Esophagus muscularis mucosa (tissue), 4 donors: ENCODE measurements around the gene ELMO3. TPM values are rescaled to one million over a fixed set of nuclear protein-coding genes. Genes with fewer than 3 reads are reported as not detected.
A peak's percentile ranks its signal among the peaks of the same experiment; 100 is the strongest.

Experiments
- DNase-seq: peaks from one replicate; pipeline ENCODE4 v3.0.0-alpha.2; 2017; ENCODE audit errors: extremely low spot score
- H3K27ac ChIP-seq, 4 donors: fragments of 200-600 bp; sonication (generic); replicated peaks in 1 of 4; 1 replicate in 3 of 4; 2 replicates in 1 of 4; pipeline ENCODE4 v1.5.1; 2016 to 2019; ENCODE audit warnings: mild to moderate bottlenecking in 1 of 4
- H3K27me3 ChIP-seq, 4 donors: fragments of 200-600 bp; sonication (generic); one replicate each; pipeline versions ENCODE4 v1.5.1 to v1.6.0; 2016 to 2019
- H3K36me3 ChIP-seq, 4 donors: fragments of 200-600 bp; sonication (generic); one replicate each; pipeline ENCODE4 v1.5.1; 2016 to 2019
- H3K4me1 ChIP-seq, 4 donors: fragments of 200-600 bp; sonication (generic); one replicate each; pipeline ENCODE4 v1.5.1; 2016 to 2019
- H3K4me3 ChIP-seq, 4 donors: fragments of 200-600 bp; sonication (generic); 1 replicate in 2 of 4; 2 replicates in 2 of 4; pipeline ENCODE4 v1.5.1; 2016 to 2019; ENCODE audit warnings: mild to moderate bottlenecking in 4 of 4, moderate library complexity in 1 of 4
- H3K9me3 ChIP-seq, 4 donors: fragments of 200-600 bp; sonication (generic); 1 replicate in 3 of 4; 2 replicates in 1 of 4; pipeline ENCODE4 v1.5.1; 2016 to 2019
- CTCF ChIP-seq, 3 experiments: fragments of 200-600 bp in 2 of 3; fragments of 450-650 bp in 1 of 3; sonication (generic) in 2 of 3; IDR thresholded peaks; one replicate each; pipeline ENCODE4 v1.5.1; 2017 to 2019; ENCODE audit warnings: antibody characterized with exemption in 3 of 3, mild to moderate bottlenecking in 2 of 3, moderate library complexity in 1 of 3
- EP300 ChIP-seq: sonication (generic); formaldehyde crosslinking; IDR thresholded peaks from one replicate; pipeline ENCODE4 v1.6.1; 2017; ENCODE audit warnings: antibody characterized with exemption
- POLR2A ChIP-seq: fragments of 450-650 bp; IDR thresholded peaks from one replicate; pipeline ENCODE4 v1.6.1; 2017; ENCODE audit warnings: antibody characterized with exemption, moderate library complexity, mild to moderate bottlenecking, low read depth
- POLR2AphosphoS5 ChIP-seq, 2 donors: sonication (generic); formaldehyde crosslinking; IDR thresholded peaks; one replicate each; pipeline ENCODE4 v1.6.1; 2017; ENCODE audit warnings: antibody characterized with exemption in 2 of 2
- WGBS: methylation state at CpG from one replicate; pipeline ENCODE4 v1.1.5; 2018; 5-methylcytosine and 5-hydroxymethylcytosine counted together
- intact Hi-C: fragments of 100-400 bp; cut with DNase I; formaldehyde crosslinking; loops from one replicate; pipeline ENCODE4 v1.15.1; 2023
- total RNA-seq, 4 donors: library from RNA; depleted of rRNA; stranded (reverse); fragments of >200 nt; gene quantifications; one replicate each; pipeline versions ENCODE4 v1.1.0 to v1.2.1, GENCODE V29; 2016

Gene ELMO3
- total RNA-seq, 4 donors from 2014 or later: 0.33 to 0.83 (median 0.60) TPM

- TF ChIP-seq CTCF (IDR thresholded peaks at IDR 0.05) (peak in 1 of 3 experiments; percentile 3), EP300 (no peak)
- WGBS: 41% methylated on average over 14 of the region's 14 CpGs
- Histone ChIP-seq H3K36me3 (peaks cover 0 to 16% (median 14%) of the 10 kb centered on the region in 4 donors), H3K27me3 (peaks cover 0 to under 1% (median 0%) of the 10 kb centered on the region in 4 donors), H3K9me3 (no peaks in the 10 kb centered on the region), H3K4me1 (peaks cover 49 to 98% (median 85%) of the 10 kb centered on the region in 4 donors), H3K4me3 (peak overlapping the region; percentile 58 to 64 (median 60)), H3K27ac (peak overlapping the region; percentile 89 to 97 (median 95))
- no peak for DNase-seq
- intact Hi-C loops: no loop called here
Measured at GRCh38 chr16:67170949-67171649, 27.8 kb upstream of the ELMO3 start.

GRCh38 chr16:67173323-67173722 lies 25.6 kb upstream of the ELMO3 start:
- TF ChIP-seq POLR2AphosphoS5 (IDR thresholded peaks at IDR 0.05) (no peak), CTCF (IDR thresholded peaks at IDR 0.05) (no peak), POLR2A (no peak), EP300 (no peak)
- Histone ChIP-seq H3K36me3 (peaks cover 0 to 16% (median 9%) of the 10 kb centered on the region in 4 donors), H3K4me3 (peak overlapping the region; percentile 56 to 66 (median 57)), H3K27me3 (no peaks in the 10 kb centered on the region), H3K4me1 (peaks cover 56 to 96% (median 85%) of the 10 kb centered on the region in 4 donors), H3K27ac (peak overlapping the region; percentile 89 to 97 (median 95)), H3K9me3 (no peaks in the 10 kb centered on the region)
- DNase-seq: no peak
- intact Hi-C loops: no loop called here
- WGBS: 95% methylated on average over 1 of the region's 1 CpG

GRCh38 chr16:67173808-67174705 lies 24.9 kb upstream of the ELMO3 start:
- Histone ChIP-seq H3K4me1 (peaks cover 57 to 96% (median 85%) of the 10 kb centered on the region in 4 donors), H3K27ac (peak overlapping the region; percentile 89 to 97 (median 95))
- TF ChIP-seq POLR2A (peak; percentile 39), EP300 (peak; percentile 55), POLR2AphosphoS5 (IDR thresholded peaks at IDR 0.05) (peak; percentile 81 to 94), CTCF (IDR thresholded peaks at IDR 0.05) (peak; percentile 38 to 45 (median 42))

GRCh38 chr16:67174706-67175231 lies 24.2 kb upstream of the ELMO3 start:
- H3K4me3 ChIP-seq: peak overlapping the region; percentile 56 to 66 (median 57)
- intact Hi-C loops: no loop called here
- peak overlapping the region; percentile 89 to 97 (median 95) for H3K27ac ChIP-seq
- 40% methylated on average over 4 of the region's 31 CpGs for WGBS
- no peaks in the 10 kb centered on the region for H3K9me3 ChIP-seq
- H3K27me3 ChIP-seq: no peaks in the 10 kb centered on the region
- peaks cover 50 to 96% (median 81%) of the 10 kb centered on the region in 4 donors for H3K4me1 ChIP-seq
- DNase-seq: no peak
- TF ChIP-seq POLR2AphosphoS5 (IDR thresholded peaks at IDR 0.05) (no peak), EP300 (no peak), CTCF (IDR thresholded peaks at IDR 0.05) (no peak), POLR2A (no peak)
- peaks cover 0 to 16% (median 9%) of the 10 kb centered on the region in 4 donors for H3K36me3 ChIP-seq

More at GRCh38 chr16:67173808-67174705, 24.9 kb upstream of the ELMO3 start:
- H3K36me3 ChIP-seq: peaks cover 0 to 16% (median 9%) of the 10 kb centered on the region in 4 donors
- H3K4me3 ChIP-seq: peak overlapping the region; percentile 56 to 66 (median 57)
- WGBS: 3% methylated on average over 45 of the region's 71 CpGs
- DNase-seq: peak; percentile 94
- no peaks in the 10 kb centered on the region for H3K9me3 ChIP-seq
- no peaks in the 10 kb centered on the region for H3K27me3 ChIP-seq
- intact Hi-C loops: no loop called here
